ENCODE results near the gene SCARB2. TPM values are rescaled to one million over a fixed set of nuclear protein-coding genes. Genes with fewer than 3 reads are reported as not detected.

Gene SCARB2
- total RNA-seq, 1 donor from 2014 or later: 98.3 TPM

- Mint-ChIP-seq H3K4me3 (ENCODE audit: low read depth) (peak overlapping the region; percentile 37), H3K27ac (peak overlapping the region; percentile 87), H3K27me3 (no peaks in the 10 kb centered on the region), H3K9me3 (ENCODE audit: low read depth) (peaks cover 33% of the 10 kb centered on the region), H3K4me1 (ENCODE audit: low read depth) (peaks cover 27% of the 10 kb centered on the region), H3K36me3 (ENCODE audit: insufficient read depth) (peaks cover 10% of the 10 kb centered on the region)
- no peak for TF ChIP-seq CTCF (IDR thresholded peaks at IDR 0.05; ENCODE audit: unreplicated experiment)
- no peak for DNase-seq (ENCODE audit: low spot score, unreplicated experiment)
Observed at GRCh38 chr4:76235407-76235806, 21.8 kb upstream of the SCARB2 start.

GRCh38 chr4:76234679-76235044, 21.0 kb upstream of the SCARB2 start:
- Mint-ChIP-seq H3K9me3 (ENCODE audit: low read depth) (peaks cover 25% of the 10 kb centered on the region), H3K27ac (no peak overlapping the region), H3K4me1 (ENCODE audit: low read depth) (peaks cover 27% of the 10 kb centered on the region), H3K36me3 (ENCODE audit: insufficient read depth) (peaks cover 6% of the 10 kb centered on the region), H3K4me3 (ENCODE audit: low read depth) (no peak overlapping the region), H3K27me3 (no peaks in the 10 kb centered on the region)
- DNase-seq (ENCODE audit: low spot score, unreplicated experiment): no peak
- TF ChIP-seq CTCF (IDR thresholded peaks at IDR 0.05; ENCODE audit: unreplicated experiment): no peak

- H3K9me3 Mint-ChIP-seq (ENCODE audit: low read depth): peaks cover 27% of the 10 kb centered on the region
- peaks cover 27% of the 10 kb centered on the region for H3K4me1 Mint-ChIP-seq (ENCODE audit: low read depth)
- DNase-seq (ENCODE audit: low spot score, unreplicated experiment): no peak
- H3K4me3 Mint-ChIP-seq (ENCODE audit: low read depth): no peak overlapping the region
- H3K27me3 Mint-ChIP-seq: no peaks in the 10 kb centered on the region
- peak overlapping the region; percentile 78 for H3K27ac Mint-ChIP-seq
- TF ChIP-seq CTCF (IDR thresholded peaks at IDR 0.05; ENCODE audit: unreplicated experiment): no peak
- peaks cover 6% of the 10 kb centered on the region for H3K36me3 Mint-ChIP-seq (ENCODE audit: insufficient read depth)
Observed at GRCh38 chr4:76233967-76234678, 20.5 kb upstream of the SCARB2 start.

GRCh38 chr4:76233529-76233928, 19.9 kb upstream of the SCARB2 start:
- Mint-ChIP-seq H3K27ac (peak overlapping the region; percentile 78), H3K9me3 (ENCODE audit: low read depth) (peaks cover 29% of the 10 kb centered on the region), H3K36me3 (ENCODE audit: insufficient read depth) (peaks cover 6% of the 10 kb centered on the region), H3K4me3 (ENCODE audit: low read depth) (no peak overlapping the region), H3K4me1 (ENCODE audit: low read depth) (peaks cover 27% of the 10 kb centered on the region), H3K27me3 (no peaks in the 10 kb centered on the region)
- no peak for DNase-seq (ENCODE audit: low spot score, unreplicated experiment)
- TF ChIP-seq CTCF (IDR thresholded peaks at IDR 0.05; ENCODE audit: unreplicated experiment): no peak

GRCh38 chr4:76233083-76233482, 19.5 kb upstream of the SCARB2 start:
- DNase-seq (ENCODE audit: low spot score, unreplicated experiment): no peak
- H3K36me3 Mint-ChIP-seq (ENCODE audit: insufficient read depth): peaks cover 6% of the 10 kb centered on the region
- no peak for TF ChIP-seq CTCF (IDR thresholded peaks at IDR 0.05; ENCODE audit: unreplicated experiment)
- peaks cover 27% of the 10 kb centered on the region for H3K4me1 Mint-ChIP-seq (ENCODE audit: low read depth)
- peaks cover 29% of the 10 kb centered on the region for H3K9me3 Mint-ChIP-seq (ENCODE audit: low read depth)
- H3K27me3 Mint-ChIP-seq: no peaks in the 10 kb centered on the region
- H3K4me3 Mint-ChIP-seq (ENCODE audit: low read depth): no peak overlapping the region
- peak overlapping the region; percentile 78 for H3K27ac Mint-ChIP-seq

All from progenitor cell of endocrine pancreas (in vitro differentiated cells).